DND-41 (cell line): ENCODE results near the gene PLA2G4A.

Experiments used
- ATAC-seq: fragments of 200-7000 bp; cut with Tn5 transposase; 3 replicates; pipeline ENCODE4 v1.9.1; 2021; ENCODE audit warnings: low read depth; ENCODE audit not compliant: insufficient read depth
- DNase-seq: peaks from one replicate; pipeline ENCODE4 v3.0.0-alpha.2; 2020
- H2AFZ ChIP-seq: 2 replicates; pipeline ENCODE4 v1.6.0; 2012; ENCODE audit warnings: low read depth, low read length
- H3K27ac ChIP-seq: 2 replicates; pipeline ENCODE4 v1.5.1; 2012; ENCODE audit warnings: low read length, inconsistent platforms
- H3K27me3 ChIP-seq: fragments of 200-600 bp; sonication (generic); 2 replicates; pipeline ENCODE4 v1.6.0; 2012; ENCODE audit warnings: low read length, mild to moderate bottlenecking, inconsistent platforms; ENCODE audit not compliant: insufficient read depth, poor library complexity
- H3K36me3 ChIP-seq: 2 replicates; pipeline ENCODE4 v1.5.1; 2012; ENCODE audit warnings: low read length, inconsistent platforms; ENCODE audit not compliant: insufficient read depth
- H3K4me1 ChIP-seq: 2 replicates; pipeline ENCODE4 v1.5.1; 2012; ENCODE audit warnings: mild to moderate bottlenecking, low read length; ENCODE audit not compliant: insufficient read depth
- H3K4me2 ChIP-seq: 2 replicates; pipeline ENCODE4 v1.6.0; 2012; ENCODE audit warnings: mild to moderate bottlenecking, moderate library complexity, low read length, inconsistent platforms; ENCODE audit not compliant: insufficient read depth
- H3K4me3 ChIP-seq, 2 experiments: fragments of 200-600 bp in 1 of 2; shearing (Covaris generic) in 1 of 2; 2 replicates each; pipeline ENCODE4 v1.5.1; 2012 to 2016; ENCODE audit warnings: inconsistent platforms in 2 of 2, low read length in 2 of 2, mild to moderate bottlenecking in 2 of 2, low read depth in 1 of 2, moderate library complexity in 1 of 2
- H3K79me2 ChIP-seq: 2 replicates; pipeline ENCODE4 v1.6.0; 2012; ENCODE audit warnings: low read length, inconsistent platforms; ENCODE audit not compliant: insufficient read depth
- H3K9ac ChIP-seq: 2 replicates; pipeline ENCODE4 v1.6.0; 2012; ENCODE audit warnings: low read depth, mild to moderate bottlenecking, inconsistent platforms, low read length, moderate library complexity
- H3K9me3 ChIP-seq: 2 replicates; pipeline ENCODE4 v1.5.1; 2012; ENCODE audit warnings: low read length, moderate library complexity, mild to moderate bottlenecking, inconsistent platforms; ENCODE audit not compliant: insufficient read depth, severe bottlenecking
- H4K20me1 ChIP-seq: 2 replicates; pipeline ENCODE4 v1.6.0; 2012; ENCODE audit warnings: low read length; ENCODE audit not compliant: insufficient read depth
- EZH2 ChIP-seq: IDR thresholded peaks from 3 replicates; pipeline ENCODE4 v1.6.1; 2012; ENCODE audit warnings: borderline replicate concordance, low read depth, mild to moderate bottlenecking, moderate library complexity, low read length, inconsistent platforms; ENCODE audit not compliant: severe bottlenecking
- TF ChIP-seq, protein P1 (sequence below): IDR thresholded peaks from 2 replicates; pipeline ENCODE4 v1.5.1; 2012; ENCODE audit warnings: borderline replicate concordance, low read length, moderate library complexity, mild to moderate bottlenecking; ENCODE audit not compliant: poor library complexity, severe bottlenecking; ENCODE audit errors: extremely low read depth

The PLA2G4A gene

GRCh38 chr1:186819126-186819525, 9.6 kb upstream of the PLA2G4A start:
- H3K27ac ChIP-seq = no peak overlapping the region
- no peaks in the 10 kb centered on the region for H4K20me1 ChIP-seq
- H2AFZ ChIP-seq = no peak overlapping the region
- H3K9ac ChIP-seq = no peak overlapping the region
- H3K27me3 ChIP-seq = no peaks in the 10 kb centered on the region
- no peaks in the 10 kb centered on the region for H3K9me3 ChIP-seq
- H3K79me2 ChIP-seq = no peaks in the 10 kb centered on the region
- TF ChIP-seq EZH2 = no peak
- TF ChIP-seq, protein P1, sequence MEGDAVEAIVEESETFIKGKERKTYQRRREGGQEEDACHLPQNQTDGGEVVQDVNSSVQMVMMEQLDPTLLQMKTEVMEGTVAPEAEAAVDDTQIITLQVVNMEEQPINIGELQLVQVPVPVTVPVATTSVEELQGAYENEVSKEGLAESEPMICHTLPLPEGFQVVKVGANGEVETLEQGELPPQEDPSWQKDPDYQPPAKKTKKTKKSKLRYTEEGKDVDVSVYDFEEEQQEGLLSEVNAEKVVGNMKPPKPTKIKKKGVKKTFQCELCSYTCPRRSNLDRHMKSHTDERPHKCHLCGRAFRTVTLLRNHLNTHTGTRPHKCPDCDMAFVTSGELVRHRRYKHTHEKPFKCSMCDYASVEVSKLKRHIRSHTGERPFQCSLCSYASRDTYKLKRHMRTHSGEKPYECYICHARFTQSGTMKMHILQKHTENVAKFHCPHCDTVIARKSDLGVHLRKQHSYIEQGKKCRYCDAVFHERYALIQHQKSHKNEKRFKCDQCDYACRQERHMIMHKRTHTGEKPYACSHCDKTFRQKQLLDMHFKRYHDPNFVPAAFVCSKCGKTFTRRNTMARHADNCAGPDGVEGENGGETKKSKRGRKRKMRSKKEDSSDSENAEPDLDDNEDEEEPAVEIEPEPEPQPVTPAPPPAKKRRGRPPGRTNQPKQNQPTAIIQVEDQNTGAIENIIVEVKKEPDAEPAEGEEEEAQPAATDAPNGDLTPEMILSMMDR = no peak
- no peak overlapping the region for H3K4me2 ChIP-seq
- no peak overlapping the region for H3K4me3 ChIP-seq
- DNase-seq = no peak
- H3K4me1 ChIP-seq = no peaks in the 10 kb centered on the region
- ATAC-seq = no peak
- no peaks in the 10 kb centered on the region for H3K36me3 ChIP-seq

DNA sequence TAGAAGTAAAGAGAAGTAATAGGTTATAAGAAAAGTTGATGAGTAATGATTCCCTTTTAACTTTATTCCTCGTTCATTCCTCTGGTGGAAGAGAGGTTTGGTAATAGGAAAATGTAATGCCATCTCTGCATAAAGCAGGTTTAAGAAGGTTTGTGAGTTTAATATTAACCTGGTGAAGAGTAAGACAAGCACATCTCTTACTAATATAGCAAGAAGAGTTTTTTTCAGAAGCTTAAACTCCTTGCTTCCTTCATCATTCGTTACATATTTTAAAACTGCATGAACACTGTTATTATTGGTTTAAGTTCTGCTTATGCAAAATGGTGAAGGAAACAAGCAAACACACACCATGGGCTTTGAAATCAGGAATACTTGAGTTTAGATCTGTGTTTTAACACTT, 9.2 kb upstream of the PLA2G4A start:
- no peaks in the 10 kb centered on the region for H3K36me3 ChIP-seq
- DNase-seq (no peak), ATAC-seq (no peak)
- no peak overlapping the region for H3K27ac ChIP-seq
- TF ChIP-seq EZH2 = no peak
- TF ChIP-seq, protein P1 = no peak
- no peak overlapping the region for H3K4me3 ChIP-seq
- no peaks in the 10 kb centered on the region for H3K79me2 ChIP-seq
- no peaks in the 10 kb centered on the region for H4K20me1 ChIP-seq
- no peak overlapping the region for H3K9ac ChIP-seq
- no peak overlapping the region for H2AFZ ChIP-seq
- no peaks in the 10 kb centered on the region for H3K27me3 ChIP-seq
- H3K4me2 ChIP-seq = no peak overlapping the region
- no peaks in the 10 kb centered on the region for H3K4me1 ChIP-seq
- no peaks in the 10 kb centered on the region for H3K9me3 ChIP-seq

DNA sequence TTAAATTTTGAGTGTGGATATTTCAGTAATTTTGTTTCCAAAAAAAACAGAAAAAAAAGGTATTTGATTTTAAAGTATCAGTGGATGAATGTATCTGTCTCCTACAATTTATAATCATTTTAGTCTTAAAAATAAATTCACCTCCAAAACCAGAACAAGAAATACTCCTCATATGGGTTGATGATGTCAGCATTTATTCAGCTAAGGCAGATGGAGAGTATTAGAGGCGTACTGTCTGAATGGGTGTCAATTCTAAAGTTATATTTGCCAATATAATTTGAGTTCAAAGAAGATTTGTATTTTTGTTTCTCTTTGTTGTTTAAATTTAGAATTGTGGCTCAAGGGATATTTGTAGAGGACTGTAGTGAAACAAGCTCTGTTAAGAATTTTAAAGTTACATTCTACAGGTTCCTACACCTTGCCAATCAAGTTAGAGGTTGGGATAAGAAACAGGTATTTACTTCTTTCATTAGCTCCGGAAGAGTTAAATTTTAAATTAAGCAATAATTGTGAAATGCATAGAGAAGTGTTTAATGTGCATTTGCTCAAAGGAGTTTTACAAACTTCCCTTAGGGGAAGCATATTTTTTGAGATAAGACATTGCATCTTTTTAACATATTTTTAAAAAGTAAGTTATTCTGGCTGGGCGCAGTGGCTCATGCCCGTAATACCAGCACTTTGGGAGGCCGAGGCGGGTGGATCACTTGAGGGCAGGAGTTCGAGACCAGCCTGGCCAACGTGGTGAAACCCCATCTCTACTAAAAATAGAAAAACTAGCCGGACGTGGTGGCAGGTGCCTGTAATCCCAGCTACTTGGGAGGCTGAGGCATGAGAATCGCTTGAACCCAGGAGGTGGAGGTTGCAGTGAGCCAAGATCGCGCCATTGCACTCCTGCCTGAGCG, 1.2 kb downstream of the PLA2G4A start:
- no peaks in the 10 kb centered on the region for H3K36me3 ChIP-seq
- no peaks in the 10 kb centered on the region for H3K9me3 ChIP-seq
- no peak overlapping the region for H3K4me2 ChIP-seq
- no peaks in the 10 kb centered on the region for H4K20me1 ChIP-seq
- no peaks in the 10 kb centered on the region for H3K27me3 ChIP-seq
- no peak overlapping the region for H3K9ac ChIP-seq
- no peak overlapping the region for H2AFZ ChIP-seq
- H3K4me1 ChIP-seq = no peaks in the 10 kb centered on the region
- H3K79me2 ChIP-seq = no peaks in the 10 kb centered on the region
- TF ChIP-seq, protein P1 = no peak
- no peak for TF ChIP-seq EZH2
- ATAC-seq (no peak), DNase-seq (no peak)
- no peak overlapping the region for H3K27ac ChIP-seq
- no peak overlapping the region for H3K4me3 ChIP-seq
